HG02852 (cell line): Measurements from ENCODE around the gene CCN5.

Source experiments
- ATAC-seq: cut with Tn5 transposase; IDR thresholded peaks from one replicate; pipeline ENCODE4 v1.9.1; 2021; ENCODE audit warnings: mild to moderate bottlenecking, moderate library complexity; ENCODE audit not compliant: unreplicated experiment

Gene CCN5

GRCh38 chr20:44715499-44716308, 535 bp downstream of the CCN5 start:
- no peak for ATAC-seq

- ATAC-seq, result no peak
Observed at GRCh38 chr20:44716309-44717106, 1.3 kb downstream of the CCN5 start.

- ATAC-seq, result no peak
Observed at GRCh38 chr20:44717986-44718385, 2.8 kb downstream of the CCN5 start.

- ATAC-seq, result no peak
Observed at GRCh38 chr20:44719841-44720240, 4.7 kb downstream of the CCN5 start.

GRCh38 chr20:44720621-44720996, 5.4 kb downstream of the CCN5 start:
- ATAC-seq, result no peak

- ATAC-seq, result no peak
Observed at GRCh38 chr20:44720997-44721784, 6.0 kb downstream of the CCN5 start.

GRCh38 chr20:44721785-44722054, 6.6 kb downstream of the CCN5 start:
- no peak for ATAC-seq

- ATAC-seq, result no peak
Observed at GRCh38 chr20:44722990-44723389, 7.8 kb downstream of the CCN5 start.

- ATAC-seq, result no peak
Observed at GRCh38 chr20:44723391-44723790, 8.2 kb downstream of the CCN5 start.

- ATAC-seq, result no peak
Observed at GRCh38 chr20:44723798-44724362, 8.7 kb downstream of the CCN5 start.

GRCh38 chr20:44724423-44725091, 9.4 kb downstream of the CCN5 start:
- ATAC-seq, result no peak

GRCh38 chr20:44725837-44726236, 10.7 kb downstream of the CCN5 start:
- no peak for ATAC-seq

GRCh38 chr20:44727039-44727438, 11.9 kb downstream of the CCN5 start:
- ATAC-seq, result no peak

- no peak for ATAC-seq
Observed at GRCh38 chr20:44727651-44728050, 12.5 kb downstream of the CCN5 start.

- no peak for ATAC-seq
Observed at GRCh38 chr20:44728801-44729443, 13.8 kb downstream of the CCN5 start.

- ATAC-seq, result no peak
Observed at GRCh38 chr20:44730441-44730840, 15.3 kb downstream of the CCN5 start.

- no peak for ATAC-seq
Observed at GRCh38 chr20:44731657-44732056, 16.5 kb downstream of the CCN5 start.

- no peak for ATAC-seq
Observed at GRCh38 chr20:44732327-44732726, 17.2 kb downstream of the CCN5 start.

- ATAC-seq, result no peak
Observed at GRCh38 chr20:44733341-44734069, 18.3 kb downstream of the CCN5 start.

GRCh38 chr20:44734938-44735337, 19.8 kb downstream of the CCN5 start:
- ATAC-seq, result no peak
